C4-2B (cell line): ENCODE measurements around the gene GNA15.

ENCODE experiments used
- H3K27ac ChIP-seq: fragments of 450-650 bp; 2 replicates; pipeline ENCODE4 v1.5.1; 2017
- CTCF ChIP-seq: fragments of 450-650 bp; conservative IDR thresholded peaks from 2 replicates; pipeline ENCODE4 v1.5.1; 2017; ENCODE audit warnings: mild to moderate bottlenecking
- ZFX ChIP-seq: fragments of 450-650 bp; IDR thresholded peaks from 2 replicates; pipeline ENCODE4 v1.6.1; 2017

GNA15 gene

GRCh38 chr19:3096902-3097326 lies 38.9 kb upstream of the GNA15 start:
- no peak for TF ChIP-seq ZFX
- TF ChIP-seq CTCF = no peak
- peak overlapping the region; percentile 85 for H3K27ac ChIP-seq

GRCh38 chr19:3097442-3097871 lies 38.4 kb upstream of the GNA15 start:
- TF ChIP-seq CTCF = no peak
- no peak; the same call in 1 of the 2 replicates for TF ChIP-seq ZFX
- peak overlapping the region; percentile 85 for H3K27ac ChIP-seq

- peak overlapping the region; percentile 85 for H3K27ac ChIP-seq
- no peak for TF ChIP-seq ZFX
- no peak for TF ChIP-seq CTCF
Measured at GRCh38 chr19:3098141-3098514, 37.7 kb upstream of the GNA15 start.

- peak overlapping the region; percentile 85 for H3K27ac ChIP-seq
Measured at GRCh38 chr19:3098515-3099346, 37.1 kb upstream of the GNA15 start.

GRCh38 chr19:3099347-3100145 lies 36.3 kb upstream of the GNA15 start:
- peak overlapping the region; percentile 85 for H3K27ac ChIP-seq
- TF ChIP-seq CTCF (no peak), ZFX (no peak)

More at GRCh38 chr19:3098515-3099346, 37.1 kb upstream of the GNA15 start:
- peak; percentile 61; the same call in 1 of the 2 replicates for TF ChIP-seq ZFX
- TF ChIP-seq CTCF = no peak

GRCh38 chr19:3100331-3100730 lies 35.5 kb upstream of the GNA15 start:
- H3K27ac ChIP-seq = no peak overlapping the region

More at GRCh38 chr19:3100331-3100730, 35.5 kb upstream of the GNA15 start:
- no peak for TF ChIP-seq CTCF
- no peak for TF ChIP-seq ZFX
